CD4-positive, alpha-beta T cell treated with Interferon gamma for 1 hour (primary cell): ENCODE measurements around the gene TMEM132A.

Experiments
- DNase-seq: peaks from one replicate; pipeline ENCODE4 v3.0.0-alpha.2; 2020

TMEM132A gene

GRCh38 chr11:60939301-60939700, 15.0 kb downstream of the TMEM132A start:
- no peak for DNase-seq

- DNase-seq = no peak
Measured at GRCh38 chr11:60939855-60940254, 15.6 kb downstream of the TMEM132A start.

GRCh38 chr11:60941371-60942119, 17.3 kb downstream of the TMEM132A start:
- DNase-seq = no peak

GRCh38 chr11:60942219-60942618, 18.0 kb downstream of the TMEM132A start:
- no peak for DNase-seq

- no peak for DNase-seq
Measured at GRCh38 chr11:60942970-60943565, 18.8 kb downstream of the TMEM132A start.

GRCh38 chr11:60944490-60945294, 20.4 kb downstream of the TMEM132A start:
- DNase-seq = no peak

- no peak for DNase-seq
Measured at GRCh38 chr11:60945295-60945667, 21.0 kb downstream of the TMEM132A start.

- DNase-seq = no peak
Measured at GRCh38 chr11:60946601-60947264, 22.5 kb downstream of the TMEM132A start.

GRCh38 chr11:60947700-60948099, 23.4 kb downstream of the TMEM132A start:
- no peak for DNase-seq

- DNase-seq = no peak
Measured at GRCh38 chr11:60948250-60948649, 24.0 kb downstream of the TMEM132A start.

- DNase-seq = no peak
Measured at GRCh38 chr11:60950024-60950423, 25.8 kb downstream of the TMEM132A start.

- DNase-seq = peak; percentile 31
Measured at GRCh38 chr11:60950933-60951605, 26.8 kb downstream of the TMEM132A start.

GRCh38 chr11:60951606-60951903, 27.3 kb downstream of the TMEM132A start:
- no peak for DNase-seq

- peak; percentile 85 for DNase-seq
Measured at GRCh38 chr11:60951904-60952741, 27.9 kb downstream of the TMEM132A start, which contains the start of gene SLC15A3. SLC15A3 (minus strand) TSS chr11:60952176; CDS start chr11:60951551, 625 bp downstream.

- no peak for DNase-seq
Measured at GRCh38 chr11:60952742-60953170, 28.5 kb downstream of the TMEM132A start.

GRCh38 chr11:60953781-60954180, 29.5 kb downstream of the TMEM132A start:
- DNase-seq = peak; percentile 66

- peak; percentile 69 for DNase-seq
Measured at GRCh38 chr11:60954421-60954820, 30.2 kb downstream of the TMEM132A start.

- DNase-seq = peak; percentile 38
Measured at GRCh38 chr11:60955571-60955970, 31.3 kb downstream of the TMEM132A start.

- no peak for DNase-seq
Measured at GRCh38 chr11:60957188-60957587, 32.9 kb downstream of the TMEM132A start.

GRCh38 chr11:60959431-60959830, 35.2 kb downstream of the TMEM132A start:
- DNase-seq = no peak

- DNase-seq = no peak
Measured at GRCh38 chr11:60960405-60960804, 36.1 kb downstream of the TMEM132A start.

GRCh38 chr11:60964801-60965200, 40.5 kb downstream of the TMEM132A start:
- no peak for DNase-seq
